Measurements from ENCODE around the gene KRTAP10-11.

- TF ChIP-seq POLR2A (IDR thresholded peaks at IDR 0.05) (no peak), CTCF (IDR thresholded peaks at IDR 0.05) (no peak)
These were observed 42.9 kb upstream of the KRTAP10-11 start for GRCh38 chr21:44603109-44603875.
